ENCODE results near the gene MYMK.

Gene MYMK

GRCh38 chr9:133520121-133520835, 4.5 kb downstream of the MYMK start:
- in situ Hi-C loops (cut with HindIII; ENCODE audit: low sequenced_read_pairs): no loop called here

- in situ Hi-C loops (cut with HindIII; ENCODE audit: low sequenced_read_pairs): no loop called here
Measured at GRCh38 chr9:133519693-133520092, 5.1 kb downstream of the MYMK start.

GRCh38 chr9:133518706-133519449, 5.9 kb downstream of the MYMK start:
- in situ Hi-C loops (cut with HindIII; ENCODE audit: low sequenced_read_pairs): no loop called here

- in situ Hi-C loops (cut with HindIII; ENCODE audit: low sequenced_read_pairs): no loop called here
Measured at GRCh38 chr9:133518200-133518599, 6.6 kb downstream of the MYMK start.

GRCh38 chr9:133517711-133518110, 7.0 kb downstream of the MYMK start:
- in situ Hi-C loops (cut with HindIII; ENCODE audit: low sequenced_read_pairs): no loop called here

GRCh38 chr9:133516961-133517350, 7.8 kb downstream of the MYMK start:
- in situ Hi-C loops (cut with HindIII; ENCODE audit: low sequenced_read_pairs): no loop called here

- in situ Hi-C loops (cut with HindIII; ENCODE audit: low sequenced_read_pairs): no loop called here
Measured at GRCh38 chr9:133516256-133516960, 8.4 kb downstream of the MYMK start.

GRCh38 chr9:133515615-133516255, 9.0 kb downstream of the MYMK start:
- in situ Hi-C loops (cut with HindIII; ENCODE audit: low sequenced_read_pairs): no loop called here

GRCh38 chr9:133515240-133515610, 9.5 kb downstream of the MYMK start:
- in situ Hi-C loops (cut with HindIII; ENCODE audit: low sequenced_read_pairs): no loop called here

GRCh38 chr9:133514460-133515239, 10.1 kb downstream of the MYMK start:
- in situ Hi-C loops (cut with HindIII; ENCODE audit: low sequenced_read_pairs): no loop called here

- in situ Hi-C loops (cut with HindIII; ENCODE audit: low sequenced_read_pairs): no loop called here
Measured at GRCh38 chr9:133513214-133514100, 11.3 kb downstream of the MYMK start.

- in situ Hi-C loops (cut with HindIII; ENCODE audit: low sequenced_read_pairs): no loop called here
Measured at GRCh38 chr9:133512253-133513213, 12.2 kb downstream of the MYMK start.

- in situ Hi-C loops (cut with HindIII; ENCODE audit: low sequenced_read_pairs): no loop called here
Measured at GRCh38 chr9:133511607-133512006, 13.2 kb downstream of the MYMK start.

GRCh38 chr9:133510926-133511505, 13.7 kb downstream of the MYMK start:
- in situ Hi-C loops (cut with HindIII; ENCODE audit: low sequenced_read_pairs): no loop called here

GRCh38 chr9:133509179-133510083, 15.3 kb downstream of the MYMK start:
- in situ Hi-C loops (cut with HindIII; ENCODE audit: low sequenced_read_pairs): no loop called here

GRCh38 chr9:133508046-133508445, 16.7 kb downstream of the MYMK start:
- in situ Hi-C loops (cut with HindIII; ENCODE audit: low sequenced_read_pairs): no loop called here

Measured in endothelial cell of hepatic sinusoid (primary cell).